DMS79 treated with DMSO at 0.1 percent for 48 hours (cell line): ENCODE results near the gene NHS.

ENCODE experiments used
- DNase-seq: peaks from one replicate; lab custom pipeline; 2025; lab: John Stamatoyannopoulos, UW

Gene NHS

GRCh38 chrX:17736856-17737709, 362.1 kb downstream of the NHS start, which contains the start of gene SCML1:
Gene SCML1, plus strand, starts transcription at chrX:17737493. Its CDS starts 6,694 bp downstream, at chrX:17744187.
- DNase-seq, result peak; percentile 76

- DNase-seq, result no peak
Measured at GRCh38 chrX:17737710-17737985, 362.6 kb downstream of the NHS start.

GRCh38 chrX:17737986-17738713, 363.1 kb downstream of the NHS start:
- DNase-seq, result no peak

- no peak for DNase-seq
Measured at GRCh38 chrX:17738737-17739535, 363.9 kb downstream of the NHS start.

- DNase-seq, result no peak
Measured at GRCh38 chrX:17740137-17741122, 365.4 kb downstream of the NHS start.

- DNase-seq, result no peak
Measured at GRCh38 chrX:17741123-17741511, 366.1 kb downstream of the NHS start.

- no peak for DNase-seq
Measured at GRCh38 chrX:17743913-17744312, 368.9 kb downstream of the NHS start.

GRCh38 chrX:17744896-17745523, 370.0 kb downstream of the NHS start:
- DNase-seq, result no peak

- no peak for DNase-seq
Measured at GRCh38 chrX:17747692-17748091, 372.7 kb downstream of the NHS start.

- no peak for DNase-seq
Measured at GRCh38 chrX:17748684-17749083, 373.7 kb downstream of the NHS start.

GRCh38 chrX:17750436-17750835, 375.4 kb downstream of the NHS start:
- DNase-seq, result no peak

- no peak for DNase-seq
Measured at GRCh38 chrX:17758382-17758781, 383.4 kb downstream of the NHS start.

GRCh38 chrX:17759990-17760389, 385.0 kb downstream of the NHS start:
- DNase-seq, result no peak

GRCh38 chrX:17767734-17768133, 392.7 kb downstream of the NHS start:
- no peak for DNase-seq

- DNase-seq, result no peak
Measured at GRCh38 chrX:17768997-17769396, 394.0 kb downstream of the NHS start.

GRCh38 chrX:17769701-17770269, 394.8 kb downstream of the NHS start:
- DNase-seq, result no peak

- DNase-seq, result no peak
Measured at GRCh38 chrX:17773221-17773876, 398.3 kb downstream of the NHS start.

- DNase-seq, result no peak
Measured at GRCh38 chrX:17774053-17774452, 399.1 kb downstream of the NHS start.

- DNase-seq, result no peak
Measured at GRCh38 chrX:17778997-17779396, 404.0 kb downstream of the NHS start.

GRCh38 chrX:17779434-17779833, 404.4 kb downstream of the NHS start:
- DNase-seq, result no peak
